ENCODE results near the gene CUX1.

GRCh38 chr7:102024769-102025391 lies 207.5 kb downstream of the CUX1 start:
- TF ChIP-seq CTCF (IDR thresholded peaks at IDR 0.05) (no peak), EZH2 (IDR thresholded peaks at IDR 0.05) (no peak), EZH2phosphoT487 (IDR thresholded peaks at IDR 0.05) (no peak)

All from neural progenitor cell (in vitro differentiated cells).